Activated CD4-positive, alpha-beta memory T cell treated with anti-CD3 and anti-CD28 coated beads, Interleukin-2, amount 10 ng/mL, durations not matched to agents 7 days and 5 days (primary cell): ENCODE results near the gene HSPBP1. TPM values are rescaled to one million over a fixed set of nuclear protein-coding genes. Genes with fewer than 3 reads are reported as not detected.
"Not testable (repeated sequence)": the region's sequence is repeated elsewhere in the genome, so short reads cannot be mapped to it uniquely, and the experiment has no call there.

Source experiments
- CTCF ChIA-PET: fragments of 350-600 bp; sonication (Branson Sonifier 250); formaldehyde crosslinking; loops from one replicate; lab custom pipeline; 2021; ENCODE audit warnings: antibody characterized with exemption, inconsistent platforms; lab: Charles Lee
- POLR2A ChIA-PET: fragments of 350-600 bp; sonication (Branson Sonifier 250); formaldehyde crosslinking; loops from one replicate; lab custom pipeline; 2021; ENCODE audit warnings: antibody characterized with exemption; lab: Charles Lee
- DNase-seq: peaks from one replicate; pipeline ENCODE4 v3.0.0-alpha.2; 2020
- H3K27ac Mint-ChIP-seq: one replicate; pipeline ENCODE4 v1.8.0; 2021; ENCODE audit warnings: mild to moderate bottlenecking, mixed read lengths
- H3K27me3 Mint-ChIP-seq: one replicate; pipeline ENCODE4 v1.8.0; 2021; ENCODE audit warnings: mixed read lengths
- H3K36me3 Mint-ChIP-seq: one replicate; pipeline ENCODE4 v1.8.0; 2021; ENCODE audit warnings: low read depth, mixed read lengths
- H3K4me1 Mint-ChIP-seq: one replicate; pipeline ENCODE4 v1.8.0; 2021; ENCODE audit warnings: mixed read lengths
- H3K4me3 Mint-ChIP-seq: one replicate; pipeline ENCODE4 v1.8.0; 2021; ENCODE audit warnings: mild to moderate bottlenecking, mixed read lengths
- H3K9me3 Mint-ChIP-seq: one replicate; pipeline ENCODE4 v1.8.0; 2021; ENCODE audit warnings: mixed read lengths
- total RNA-seq, 2 experiments: library from RNA; stranded (reverse); gene quantifications; one replicate each; pipeline ENCODE4 v1.2.3, GENCODE V29; 2021

HSPBP1 gene
- 10 to 100 TPM; 28.9 to 29.0 TPM for total RNA-seq

GRCh38 chr19:55279770-55280643, at the start of gene HSPBP1:
TSS of gene HSPBP1 (minus strand) at chr19:55280110. CDS start at chr19:55279608, 502 bp downstream.
- ChIA-PET POLR2A (interaction anchor here (0.5 to 6.9 kb wide), 14 partner anchors 12 to 321 kb away, joined by 3 to 96 read pairs (median 4); partner anchors contain the start of genes FIZ1, KMT5C, PPP1R12C and PPP6R1), CTCF (interaction anchor here (0.5 to 2.9 kb wide), 9 partner anchors 12 to 224 kb away, joined by 3 to 18 read pairs (median 4); partner anchors contain the start of genes PPP6R1 and TMEM238)
- peaks cover 8% of the 10 kb centered on the region for H3K27me3 Mint-ChIP-seq
- peaks cover 57% of the 10 kb centered on the region for H3K4me1 Mint-ChIP-seq
- H3K27ac Mint-ChIP-seq, result peak within 1 kb of the TSS; percentile 97
- DNase-seq, result peak; percentile 98
- peaks cover 13% of the 10 kb centered on the region for H3K36me3 Mint-ChIP-seq
- peak within 1 kb of the TSS; percentile 100 for H3K4me3 Mint-ChIP-seq
- no peaks in the 10 kb centered on the region for H3K9me3 Mint-ChIP-seq

GRCh38 chr19:55328774-55329318, 48.9 kb upstream of the HSPBP1 start:
- H3K36me3 Mint-ChIP-seq, DNase-seq, H3K4me3 Mint-ChIP-seq, H3K27ac Mint-ChIP-seq, H3K9me3 Mint-ChIP-seq, H3K27me3 Mint-ChIP-seq: not testable (repeated sequence)
- ChIA-PET CTCF (interaction anchor here (0.6 kb wide), 1 partner anchor 16 kb away, joined by 3 read pairs; no protein-coding TSS in a partner anchor), POLR2A (interaction anchor here (0.7 kb wide), 1 partner anchor 10 kb away, joined by 3 read pairs; the partner anchor contains the start of gene KMT5C)
- H3K4me1 Mint-ChIP-seq, result peaks cover 13% of the 10 kb centered on the region

GRCh38 chr19:55325172-55325571, 45.3 kb upstream of the HSPBP1 start, which contains the start of gene TMEM150B:
TSS of gene TMEM150B (minus strand) at chr19:55325341. CDS start at chr19:55321036, 4,305 bp downstream.
- Mint-ChIP-seq H3K27ac (no peak within 1 kb of the TSS), H3K9me3 (no peaks in the 10 kb centered on the region), H3K27me3 (peaks cover 16% of the 10 kb centered on the region), H3K4me1 (peaks cover 21% of the 10 kb centered on the region), H3K4me3 (no peak within 1 kb of the TSS), H3K36me3 (no peaks in the 10 kb centered on the region)
- ChIA-PET CTCF (interaction anchor here (1.5 to 4.5 kb wide), 2 partner anchors 14 to 23 kb away, joined by 5 to 26 read pairs; partner anchors contain the start of gene KMT5C), POLR2A (interaction anchor here (1.4 kb wide), 1 partner anchor 14 kb away, joined by 9 read pairs; the partner anchor contains the start of gene KMT5C)
- no peak for DNase-seq

GRCh38 chr19:55324662-55325061, 44.8 kb upstream of the HSPBP1 start:
- ChIA-PET CTCF (interaction anchor here (1.5 to 4.5 kb wide), 2 partner anchors 14 to 22 kb away, joined by 5 to 26 read pairs; partner anchors contain the start of gene KMT5C), POLR2A (interaction anchor here (1.4 kb wide), 1 partner anchor 15 kb away, joined by 9 read pairs; the partner anchor contains the start of gene KMT5C)
- no peaks in the 10 kb centered on the region for H3K9me3 Mint-ChIP-seq
- peaks cover 21% of the 10 kb centered on the region for H3K4me1 Mint-ChIP-seq
- H3K4me3 Mint-ChIP-seq, result no peak overlapping the region
- DNase-seq, result no peak
- no peak overlapping the region for H3K27ac Mint-ChIP-seq
- H3K27me3 Mint-ChIP-seq, result peaks cover 16% of the 10 kb centered on the region
- no peaks in the 10 kb centered on the region for H3K36me3 Mint-ChIP-seq

GRCh38 chr19:55322204-55322885, 42.4 kb upstream of the HSPBP1 start:
- CTCF ChIA-PET, result interaction anchor here (4.5 kb wide), 1 partner anchor 20 kb away, joined by 26 read pairs; no protein-coding TSS in a partner anchor
- no peaks in the 10 kb centered on the region for H3K36me3 Mint-ChIP-seq
- DNase-seq, result no peak
- no peak overlapping the region for H3K4me3 Mint-ChIP-seq
- peaks cover 20% of the 10 kb centered on the region for H3K4me1 Mint-ChIP-seq
- H3K27ac Mint-ChIP-seq, result no peak overlapping the region
- H3K27me3 Mint-ChIP-seq, result peaks cover 11% of the 10 kb centered on the region
- H3K9me3 Mint-ChIP-seq, result no peaks in the 10 kb centered on the region
- POLR2A ChIA-PET, result interaction anchor here (1.0 kb wide), 1 partner anchor 17 kb away, joined by 4 read pairs; no protein-coding TSS in a partner anchor

GRCh38 chr19:55321466-55322137, 41.7 kb upstream of the HSPBP1 start:
- no peak for DNase-seq
- Mint-ChIP-seq H3K9me3 (no peaks in the 10 kb centered on the region), H3K27ac (no peak overlapping the region), H3K36me3 (no peaks in the 10 kb centered on the region), H3K27me3 (peaks cover 11% of the 10 kb centered on the region), H3K4me3 (no peak overlapping the region), H3K4me1 (peaks cover 20% of the 10 kb centered on the region)
- ChIA-PET POLR2A (interaction anchor here (0.9 kb wide), 1 partner anchor 18 kb away, joined by 3 read pairs; the partner anchor contains the start of gene KMT5C), CTCF (interaction anchor here (1.0 to 4.5 kb wide), 3 partner anchors 11 to 30 kb away, joined by 3 to 26 read pairs (median 6); no protein-coding TSS in a partner anchor)

GRCh38 chr19:55320844-55321419, 41.0 kb upstream of the HSPBP1 start:
- no peak overlapping the region for H3K27ac Mint-ChIP-seq
- no peak for DNase-seq
- ChIA-PET CTCF (interaction anchor here (1.0 to 4.5 kb wide), 4 partner anchors 11 to 29 kb away, joined by 3 to 26 read pairs (median 4); no protein-coding TSS in a partner anchor), POLR2A (interaction anchor here (0.9 to 1.0 kb wide), 2 partner anchors 18 to 19 kb away, joined by 3 to 4 read pairs; partner anchors contain the start of gene KMT5C)
- H3K27me3 Mint-ChIP-seq, result peaks cover 11% of the 10 kb centered on the region
- H3K4me1 Mint-ChIP-seq, result peaks cover 17% of the 10 kb centered on the region
- no peaks in the 10 kb centered on the region for H3K9me3 Mint-ChIP-seq
- no peaks in the 10 kb centered on the region for H3K36me3 Mint-ChIP-seq
- H3K4me3 Mint-ChIP-seq, result no peak overlapping the region

GRCh38 chr19:55319785-55320184, 39.9 kb upstream of the HSPBP1 start:
- CTCF ChIA-PET, result interaction anchor here (1.3 kb wide), 1 partner anchor 18 kb away, joined by 3 read pairs; no protein-coding TSS in a partner anchor
- Mint-ChIP-seq H3K4me3 (no peak overlapping the region), H3K27ac (no peak overlapping the region), H3K4me1 (peaks cover 11% of the 10 kb centered on the region), H3K9me3 (no peaks in the 10 kb centered on the region), H3K27me3 (peaks cover 11% of the 10 kb centered on the region), H3K36me3 (no peaks in the 10 kb centered on the region)
- POLR2A ChIA-PET, result interaction anchor here (1.0 kb wide), 1 partner anchor 19 kb away, joined by 4 read pairs; the partner anchor contains the start of gene KMT5C
- DNase-seq, result no peak

- H3K27ac Mint-ChIP-seq, result no peak overlapping the region
- POLR2A ChIA-PET, result interaction anchor here (1.0 kb wide), 1 partner anchor 36 kb away, joined by 3 read pairs; no protein-coding TSS in a partner anchor
- H3K9me3 Mint-ChIP-seq, result no peaks in the 10 kb centered on the region
- no peak overlapping the region for H3K4me3 Mint-ChIP-seq
- no peaks in the 10 kb centered on the region for H3K27me3 Mint-ChIP-seq
- CTCF ChIA-PET, result interaction anchor here (2.4 kb wide), 1 partner anchor 15 kb away, joined by 9 read pairs; no protein-coding TSS in a partner anchor
- peaks cover 2% of the 10 kb centered on the region for H3K4me1 Mint-ChIP-seq
- H3K36me3 Mint-ChIP-seq, result no peaks in the 10 kb centered on the region
- no peak for DNase-seq
Measured at GRCh38 chr19:55316646-55317045, 36.7 kb upstream of the HSPBP1 start.

GRCh38 chr19:55315956-55316525, 36.1 kb upstream of the HSPBP1 start:
- ChIA-PET POLR2A (no interaction called here), CTCF (interaction anchor here (2.4 kb wide), 1 partner anchor 14 kb away, joined by 9 read pairs; no protein-coding TSS in a partner anchor)
- no peaks in the 10 kb centered on the region for H3K36me3 Mint-ChIP-seq
- DNase-seq, result no peak
- no peak overlapping the region for H3K27ac Mint-ChIP-seq
- no peaks in the 10 kb centered on the region for H3K27me3 Mint-ChIP-seq
- no peak overlapping the region for H3K4me3 Mint-ChIP-seq
- no peaks in the 10 kb centered on the region for H3K9me3 Mint-ChIP-seq
- no peaks in the 10 kb centered on the region for H3K4me1 Mint-ChIP-seq

- CTCF ChIA-PET, result no interaction called here
- no peaks in the 10 kb centered on the region for H3K36me3 Mint-ChIP-seq
- no peaks in the 10 kb centered on the region for H3K27me3 Mint-ChIP-seq
- H3K4me3 Mint-ChIP-seq, result no peak overlapping the region
- no peaks in the 10 kb centered on the region for H3K4me1 Mint-ChIP-seq
- DNase-seq, result no peak
- POLR2A ChIA-PET, result interaction anchor here (1.2 kb wide), 1 partner anchor 93 kb away, joined by 3 read pairs; the partner anchor contains the start of gene UBE2S
- no peak overlapping the region for H3K27ac Mint-ChIP-seq
- no peaks in the 10 kb centered on the region for H3K9me3 Mint-ChIP-seq
Measured at GRCh38 chr19:55314396-55314795, 34.5 kb upstream of the HSPBP1 start.
